ENCODE results near the gene UBE2M.

Gene UBE2M

GRCh38 chr19:58572026-58572817 lies 13.8 kb upstream of the UBE2M start:
- no peak for TF ChIP-seq EZH2phosphoT487 (conservative IDR thresholded peaks at IDR 0.05; ENCODE audit: low read length)
- TF ChIP-seq CTCF (IDR thresholded peaks at IDR 0.05; ENCODE audit: insufficient read depth, low read length, poor library complexity, severe bottlenecking) = no peak
- no peak overlapping the region for H2AFZ ChIP-seq (ENCODE audit: low read depth, low read length, severe bottlenecking)

GRCh38 chr19:58571575-58571947 lies 13.2 kb upstream of the UBE2M start:
- H3K4me2 ChIP-seq (ENCODE audit: low read depth, low read length, poor library complexity, severe bottlenecking) = no peak overlapping the region

More at GRCh38 chr19:58572026-58572817, 13.8 kb upstream of the UBE2M start:
- Histone ChIP-seq H3K27me3 (ENCODE audit: low read length) (no peaks in the 10 kb centered on the region), H4K20me1 (ENCODE audit: low read depth, low read length) (no peaks in the 10 kb centered on the region), H3K4me2 (ENCODE audit: low read depth, low read length, poor library complexity, severe bottlenecking) (peak overlapping the region; percentile 89), H3K9me3 (ENCODE audit: insufficient read depth, low read length) (no peaks in the 10 kb centered on the region), H3K9me2 (replicated peaks; ENCODE audit: insufficient read depth, low read length) (no peaks in the 10 kb centered on the region), H3K4me3 (ENCODE audit: insufficient read depth, low read length, poor library complexity, severe bottlenecking) (peak overlapping the region; percentile 66), H3K27ac (ENCODE audit: low read depth, low read length) (peak overlapping the region; percentile 81), H3K79me2 (ENCODE audit: insufficient read depth, low read length) (no peaks in the 10 kb centered on the region), H3K36me3 (ENCODE audit: low read length) (no peaks in the 10 kb centered on the region), H3K9ac (ENCODE audit: low read length) (peak overlapping the region; percentile 68), H3F3A (ENCODE audit: insufficient read depth) (peaks cover 18% of the 10 kb centered on the region)

GRCh38 chr19:58570770-58571574 lies 12.6 kb upstream of the UBE2M start:
- Histone ChIP-seq H3K4me2 (ENCODE audit: low read depth, low read length, poor library complexity, severe bottlenecking) (no peak overlapping the region), H3K9me2 (replicated peaks; ENCODE audit: insufficient read depth, low read length) (no peaks in the 10 kb centered on the region), H3K79me2 (ENCODE audit: insufficient read depth, low read length) (no peaks in the 10 kb centered on the region), H2AFZ (ENCODE audit: low read depth, low read length, severe bottlenecking) (no peak overlapping the region), H3K27me3 (ENCODE audit: low read length) (no peaks in the 10 kb centered on the region), H3K9me3 (ENCODE audit: insufficient read depth, low read length) (no peaks in the 10 kb centered on the region), H3K4me3 (ENCODE audit: insufficient read depth, low read length, poor library complexity, severe bottlenecking) (no peak overlapping the region), H3F3A (ENCODE audit: insufficient read depth) (peaks cover 18% of the 10 kb centered on the region), H4K20me1 (ENCODE audit: low read depth, low read length) (no peaks in the 10 kb centered on the region), H3K9ac (ENCODE audit: low read length) (no peak overlapping the region), H3K27ac (ENCODE audit: low read depth, low read length) (no peak overlapping the region), H3K36me3 (ENCODE audit: low read length) (no peaks in the 10 kb centered on the region)
- TF ChIP-seq CTCF (IDR thresholded peaks at IDR 0.05; ENCODE audit: insufficient read depth, low read length, poor library complexity, severe bottlenecking) = no peak
- TF ChIP-seq EZH2phosphoT487 (conservative IDR thresholded peaks at IDR 0.05; ENCODE audit: low read length) = no peak

More at GRCh38 chr19:58571575-58571947, 13.2 kb upstream of the UBE2M start:
- no peaks in the 10 kb centered on the region for H4K20me1 ChIP-seq (ENCODE audit: low read depth, low read length)
- no peak overlapping the region for H3K4me3 ChIP-seq (ENCODE audit: insufficient read depth, low read length, poor library complexity, severe bottlenecking)
- H3K9me3 ChIP-seq (ENCODE audit: insufficient read depth, low read length) = no peaks in the 10 kb centered on the region
- peak overlapping the region; percentile 68; the same call in 1 of the 2 replicates for H3K9ac ChIP-seq (ENCODE audit: low read length)
- no peaks in the 10 kb centered on the region for H3K79me2 ChIP-seq (ENCODE audit: insufficient read depth, low read length)
- H3K36me3 ChIP-seq (ENCODE audit: low read length) = no peaks in the 10 kb centered on the region
- no peak overlapping the region for H2AFZ ChIP-seq (ENCODE audit: low read depth, low read length, severe bottlenecking)
- H3K9me2 ChIP-seq (replicated peaks; ENCODE audit: insufficient read depth, low read length) = no peaks in the 10 kb centered on the region
- H3K27me3 ChIP-seq (ENCODE audit: low read length) = no peaks in the 10 kb centered on the region
- no peak overlapping the region for H3K27ac ChIP-seq (ENCODE audit: low read depth, low read length)
- TF ChIP-seq EZH2phosphoT487 (conservative IDR thresholded peaks at IDR 0.05; ENCODE audit: low read length) = no peak
- no peak for TF ChIP-seq CTCF (IDR thresholded peaks at IDR 0.05; ENCODE audit: insufficient read depth, low read length, poor library complexity, severe bottlenecking)
- H3F3A ChIP-seq (ENCODE audit: insufficient read depth) = peaks cover 18% of the 10 kb centered on the region
